Measurements from ENCODE around the gene LUZP4.
"Not testable (repeated sequence)": the region's sequence is repeated elsewhere in the genome, so short reads cannot be mapped to it uniquely, and the experiment has no call there.

LUZP4 gene, protein sequence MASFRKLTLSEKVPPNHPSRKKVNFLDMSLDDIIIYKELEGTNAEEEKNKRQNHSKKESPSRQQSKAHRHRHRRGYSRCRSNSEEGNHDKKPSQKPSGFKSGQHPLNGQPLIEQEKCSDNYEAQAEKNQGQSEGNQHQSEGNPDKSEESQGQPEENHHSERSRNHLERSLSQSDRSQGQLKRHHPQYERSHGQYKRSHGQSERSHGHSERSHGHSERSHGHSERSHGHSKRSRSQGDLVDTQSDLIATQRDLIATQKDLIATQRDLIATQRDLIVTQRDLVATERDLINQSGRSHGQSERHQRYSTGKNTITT

DNA sequence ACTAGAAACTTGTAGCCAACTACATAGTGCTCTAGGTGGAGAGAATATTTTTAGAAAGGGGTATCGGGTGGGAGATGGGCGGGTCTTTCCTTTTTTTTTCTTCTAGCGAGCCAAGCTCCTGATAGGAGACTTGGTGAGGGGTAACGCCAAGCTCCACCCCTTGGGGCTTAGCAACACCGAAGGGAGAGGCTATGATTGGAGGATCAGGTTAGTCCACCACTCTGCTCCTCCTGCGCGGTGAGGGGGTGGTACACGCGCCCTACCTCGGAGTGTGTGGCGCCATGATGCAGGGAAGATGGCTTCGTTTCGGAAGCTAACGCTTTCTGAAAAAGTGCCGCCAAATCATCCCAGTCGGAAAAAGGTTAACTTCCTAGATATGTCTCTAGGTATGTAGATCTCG lies at the start of gene LUZP4:
LUZP4 (plus strand) TSS at position 251 of the 400 bp plus-strand sequence; CDS start at position 296, 45 bp downstream.
- no peak for DNase-seq (ENCODE audit: low read depth)

DNA sequence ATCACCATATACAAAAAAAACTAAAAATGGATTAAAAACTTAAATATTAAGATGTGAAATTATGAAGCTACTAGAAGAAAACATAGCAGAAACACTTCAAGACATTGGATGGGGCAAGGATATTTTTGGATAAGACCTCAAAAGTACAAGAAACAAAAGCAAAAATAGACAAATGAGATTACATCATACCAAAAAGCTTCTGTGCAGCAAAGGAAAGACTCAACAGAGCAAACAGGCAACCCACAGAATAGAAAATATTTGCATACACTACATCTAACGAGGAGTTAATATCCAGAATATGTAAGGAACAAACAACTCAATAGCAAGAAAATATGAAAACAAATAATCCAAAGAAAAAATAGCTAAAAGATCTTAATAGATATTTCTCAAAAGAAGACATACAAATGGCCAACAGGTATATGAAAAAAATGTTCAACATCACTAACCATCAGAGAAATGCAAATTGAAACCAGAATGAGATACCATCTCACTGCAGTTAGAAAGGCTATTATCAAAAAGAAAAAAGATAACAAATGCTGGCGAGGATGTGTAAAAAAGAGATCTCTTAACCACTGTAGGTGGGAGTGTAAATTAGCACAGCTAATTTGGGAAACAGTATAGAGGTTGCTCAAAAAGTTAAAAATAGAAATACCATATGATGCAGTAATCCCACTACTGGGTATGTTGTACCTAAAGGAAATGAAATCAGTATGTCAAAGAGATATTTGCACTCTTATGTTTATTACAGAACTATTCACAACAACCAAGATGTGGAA lies 37.9 kb upstream of the LUZP4 start:
- no peak for DNase-seq (ENCODE audit: low read depth)

DNA sequence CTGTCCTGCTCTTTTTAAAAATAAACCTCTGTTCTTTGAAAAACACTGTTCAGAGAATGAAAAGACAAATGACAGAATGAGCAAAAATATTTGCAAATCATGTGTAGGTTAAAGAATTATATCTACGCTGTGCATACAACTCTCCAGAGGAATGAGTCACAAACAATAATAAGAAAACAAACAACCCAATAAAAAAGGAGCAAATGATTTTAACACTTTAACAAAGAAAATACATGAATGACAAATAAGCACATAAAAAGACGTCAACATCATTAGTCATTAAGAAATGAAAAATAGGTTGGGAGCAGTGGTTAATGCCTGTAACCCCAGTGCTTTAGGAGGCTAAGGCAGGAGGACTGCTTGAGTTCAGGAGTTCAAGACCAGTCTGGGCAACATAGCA lies 34.5 kb upstream of the LUZP4 start:
- DNase-seq (ENCODE audit: low read depth) = no peak

DNA sequence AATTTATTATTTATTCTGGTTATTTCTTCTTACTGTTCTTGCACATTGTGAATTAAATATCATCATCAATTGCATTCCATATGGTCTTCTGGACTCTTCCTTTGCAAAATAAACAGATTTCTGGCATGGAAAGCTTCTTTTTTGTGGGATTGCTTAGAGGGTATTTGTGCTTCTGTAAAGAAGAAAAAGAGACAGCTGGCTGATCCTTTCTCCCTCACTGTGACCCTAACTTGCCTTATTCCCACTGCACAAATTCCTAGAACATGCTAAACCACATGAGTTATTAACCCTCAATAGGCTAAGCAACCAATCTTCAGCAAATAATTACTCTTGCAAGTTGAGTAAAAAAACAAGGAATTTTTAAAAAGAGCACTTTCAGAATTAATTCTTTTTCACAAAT lies 31.8 kb upstream of the LUZP4 start:
- no peak for DNase-seq (ENCODE audit: low read depth)

DNA sequence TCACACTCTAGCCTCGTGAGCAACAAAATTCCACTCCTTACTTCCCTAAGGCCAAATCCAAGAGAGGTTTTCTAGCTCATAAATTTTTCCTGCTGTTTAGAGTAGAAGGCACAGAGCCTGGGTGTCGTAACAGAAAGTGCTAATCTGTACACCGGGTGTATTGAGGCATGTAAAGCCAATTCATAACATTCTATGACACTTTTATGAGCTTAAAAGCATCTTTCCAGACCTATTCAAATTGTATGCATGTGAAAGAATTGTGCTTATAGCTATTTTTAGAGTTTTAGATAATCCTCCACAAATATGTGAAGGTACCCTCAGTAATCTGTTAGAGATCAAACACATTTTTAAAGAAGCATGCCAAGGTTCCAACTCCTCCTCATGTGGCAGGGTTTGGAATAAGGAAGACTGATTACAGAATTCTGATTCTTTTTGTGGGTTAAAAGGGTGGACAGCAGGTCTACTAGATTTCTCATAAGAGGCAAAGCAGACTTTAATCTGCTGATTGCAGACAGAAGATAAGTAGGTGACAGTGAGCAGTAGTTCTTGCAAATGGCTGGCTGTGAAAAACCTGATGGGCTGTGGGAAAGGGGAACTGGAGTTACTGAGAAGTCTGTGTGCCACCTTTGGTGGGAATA lies 30.2 kb upstream of the LUZP4 start:
- DNase-seq (ENCODE audit: low read depth) = no peak

DNA sequence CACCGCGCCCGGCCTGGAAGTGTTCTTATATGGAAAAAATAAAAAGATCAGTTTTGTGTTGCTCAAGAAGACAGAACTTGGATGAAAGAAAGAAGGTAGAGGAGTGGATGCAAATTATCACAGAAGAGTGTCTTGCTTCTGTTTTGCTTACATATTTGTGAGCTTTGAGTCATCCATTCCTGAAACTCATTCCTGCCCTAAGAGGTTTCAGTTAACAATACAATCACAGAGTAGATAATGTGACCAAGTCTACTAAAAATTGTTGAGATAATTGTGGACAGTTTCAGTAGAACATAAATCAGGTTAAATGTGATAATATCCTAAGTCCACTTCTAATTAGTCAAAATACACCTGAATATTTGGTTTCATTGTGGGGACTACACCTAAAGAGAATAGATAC lies 29.2 kb upstream of the LUZP4 start:
- DNase-seq (ENCODE audit: low read depth) = no peak

DNA sequence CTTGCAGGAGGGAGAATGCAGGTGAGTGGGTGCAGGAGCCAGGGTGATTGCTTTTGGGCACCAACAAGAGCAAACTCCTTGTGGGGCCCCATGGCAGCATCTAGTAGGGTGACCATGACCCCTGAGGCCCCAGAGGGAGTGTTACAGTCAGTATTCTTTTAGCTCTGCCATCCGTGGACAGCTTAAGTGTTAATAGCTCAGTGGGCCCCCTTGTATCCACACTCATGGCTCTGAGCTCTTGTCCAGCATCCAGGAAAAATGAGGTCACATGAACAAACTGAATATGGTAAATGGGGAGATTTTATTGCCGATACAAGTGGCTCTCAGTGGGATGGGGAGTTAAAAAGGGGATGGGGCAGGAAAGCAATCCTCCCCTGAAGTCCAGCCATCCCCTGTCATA lies 28.4 kb upstream of the LUZP4 start:
- DNase-seq (ENCODE audit: low read depth) = no peak

DNA sequence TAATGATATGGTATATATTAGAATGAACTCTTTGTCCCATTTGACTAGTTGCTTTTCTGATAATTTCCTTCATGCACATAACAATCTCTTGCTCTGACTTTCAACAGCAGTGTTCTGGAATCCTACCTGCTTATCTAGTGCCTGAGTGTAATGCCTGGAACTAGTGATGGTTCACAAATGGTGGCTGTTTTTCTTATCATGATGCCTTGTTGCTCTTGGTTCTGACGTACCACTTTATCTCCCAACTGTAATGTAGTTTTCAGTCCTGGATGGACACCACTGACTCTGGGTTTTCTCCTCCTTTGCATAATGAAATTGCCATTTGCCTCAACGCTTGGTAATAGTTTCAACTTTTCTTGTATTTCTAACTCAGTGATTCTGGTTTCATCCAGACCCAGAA lies 25.5 kb upstream of the LUZP4 start:
- DNase-seq (ENCODE audit: low read depth) = no peak

DNA sequence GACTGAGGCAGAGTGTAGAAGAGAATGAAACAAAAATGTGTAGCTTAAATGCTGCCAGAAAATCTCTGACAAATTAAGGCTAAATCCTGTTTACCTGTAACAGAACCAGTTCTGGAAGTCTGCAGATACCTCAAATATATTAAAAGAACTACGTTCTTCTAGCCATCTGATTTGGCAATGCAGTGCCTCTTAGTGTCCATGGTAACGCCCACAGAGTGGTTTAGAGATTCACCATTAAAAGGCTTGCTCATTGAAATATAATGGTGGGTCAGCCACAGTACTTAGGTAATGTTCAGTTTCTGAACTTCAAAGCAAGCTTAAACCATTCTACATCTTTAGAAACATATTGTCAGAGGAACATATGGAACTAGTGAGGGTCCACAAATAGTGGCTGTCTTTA lies 23.2 kb upstream of the LUZP4 start:
- DNase-seq (ENCODE audit: low read depth) = no peak

DNA sequence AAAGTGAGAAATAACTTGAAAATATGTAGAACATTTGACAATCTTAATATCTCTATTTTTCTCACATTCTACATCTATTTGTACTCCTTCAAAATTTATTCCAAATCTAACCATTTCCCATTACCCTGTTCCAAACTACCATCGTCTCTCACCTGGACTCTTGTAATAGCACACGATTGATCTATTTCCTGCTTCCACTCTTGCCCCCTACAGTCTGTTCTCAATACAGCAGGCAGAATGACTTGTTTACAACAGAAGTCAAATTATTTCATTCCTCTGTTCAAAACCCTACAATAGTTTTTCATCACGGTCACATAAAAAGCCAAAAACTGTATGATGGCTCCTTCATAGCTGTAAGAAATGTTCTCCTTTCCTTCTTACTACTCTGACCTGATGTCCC lies 21.1 kb upstream of the LUZP4 start:
- DNase-seq (ENCODE audit: low read depth) = no peak

DNA sequence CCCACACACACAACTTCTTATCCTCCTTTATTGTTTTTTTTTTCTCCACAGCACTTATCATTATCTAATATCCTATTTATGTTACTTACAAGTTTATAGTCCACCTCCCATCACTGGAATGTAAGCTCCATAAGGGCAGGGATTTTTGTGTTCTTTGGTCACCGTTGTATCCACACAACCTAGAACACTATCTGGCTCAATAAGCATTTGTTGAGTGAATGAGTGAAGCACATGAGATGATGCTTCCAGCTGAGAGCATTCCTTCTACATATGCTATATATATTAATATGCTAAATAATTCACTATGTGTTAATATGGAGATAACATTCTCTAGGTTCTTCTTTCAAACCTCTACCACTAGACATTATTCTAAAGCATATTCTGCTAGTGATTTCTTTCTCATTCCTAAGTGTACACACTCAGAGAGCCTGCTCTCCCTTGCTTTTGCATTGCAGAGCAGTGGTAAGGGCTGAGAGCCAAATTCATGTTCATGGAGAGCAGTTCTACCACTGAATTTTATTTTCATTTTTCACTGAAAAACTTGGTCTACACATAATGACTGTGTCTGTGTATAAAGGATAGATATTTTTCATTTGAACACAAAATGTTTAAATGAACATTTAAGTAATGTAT lies 20.3 kb upstream of the LUZP4 start:
- DNase-seq (ENCODE audit: low read depth) = no peak

DNA sequence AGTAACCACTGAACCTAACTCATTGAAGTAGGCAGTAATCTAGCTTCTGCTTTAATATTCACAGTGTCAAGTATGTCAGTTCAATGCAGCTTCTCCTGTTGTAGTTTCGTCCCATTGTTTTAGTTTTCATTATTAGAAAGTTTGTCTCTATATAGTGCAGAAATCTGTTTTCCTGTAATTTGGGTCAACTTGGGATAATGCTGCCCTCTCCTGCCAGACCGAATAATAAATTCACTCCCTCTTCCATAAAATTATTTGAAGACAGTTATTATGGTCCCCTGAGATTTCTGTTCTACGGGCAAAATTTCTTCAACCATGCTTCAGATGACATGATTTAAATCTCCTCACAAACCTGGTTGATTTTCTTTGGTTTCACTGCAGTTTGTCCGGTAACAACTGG lies 4.6 kb upstream of the LUZP4 start:
- DNase-seq (ENCODE audit: low read depth) = no peak

DNA sequence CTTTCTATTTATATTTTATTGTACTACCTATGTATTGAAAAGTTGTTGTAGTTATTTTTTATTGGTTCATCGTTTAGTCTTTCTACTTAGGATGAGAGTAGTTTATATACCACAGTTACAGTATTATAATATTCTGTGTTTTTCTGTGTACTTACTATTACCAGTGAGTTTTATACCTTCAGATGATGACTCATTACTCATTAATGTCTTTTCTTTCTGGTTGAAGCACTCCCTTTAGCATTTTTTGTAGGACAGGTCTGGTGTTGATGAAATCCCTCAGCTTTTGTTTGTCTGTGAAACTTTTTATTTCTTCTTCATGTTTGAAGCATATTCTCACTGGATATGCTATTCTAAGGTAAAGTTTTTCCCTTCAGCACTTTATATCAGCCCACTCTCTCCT lies 7.7 kb downstream of the LUZP4 start:
- no peak for DNase-seq (ENCODE audit: low read depth)

DNA sequence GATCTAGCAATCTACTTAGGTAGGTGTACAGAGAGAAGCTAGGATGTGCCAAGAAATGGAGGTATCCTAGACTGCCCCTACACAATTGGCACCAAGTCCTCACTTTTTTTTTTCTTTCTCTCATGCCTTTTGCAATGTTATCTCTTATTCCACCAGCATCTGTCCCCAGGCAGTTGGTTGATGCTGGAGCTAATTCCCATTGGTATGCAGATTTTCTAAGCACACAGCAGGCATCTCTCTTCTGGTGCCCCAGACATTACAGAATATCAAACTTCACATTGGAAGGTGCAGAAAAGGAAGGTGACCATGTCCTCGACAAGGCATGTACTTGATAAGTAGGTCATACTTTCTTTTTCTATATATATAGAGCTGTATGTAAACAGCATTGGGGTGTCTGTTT lies 21.6 kb downstream of the LUZP4 start:
- no peak for DNase-seq (ENCODE audit: low read depth)

DNA sequence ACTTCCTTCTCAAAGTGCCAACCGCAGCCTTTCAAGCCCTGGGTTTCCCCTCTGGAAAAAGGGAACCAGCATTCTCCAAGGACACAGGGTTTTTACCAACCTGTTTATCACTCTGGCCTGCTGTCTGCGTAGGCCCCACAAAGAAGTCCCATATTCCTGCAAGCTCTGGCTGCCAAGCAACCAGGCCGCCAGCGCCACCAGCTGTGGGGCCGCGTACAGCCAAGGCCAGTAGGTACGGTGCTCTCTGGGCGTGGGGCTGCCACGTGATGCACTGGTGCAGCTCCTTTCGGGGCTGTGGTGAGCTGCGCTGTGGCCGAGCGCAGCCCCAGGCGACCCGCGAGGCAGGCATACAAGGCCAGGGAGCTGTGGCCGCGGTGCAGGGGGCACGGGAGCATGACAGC lies 22.1 kb downstream of the LUZP4 start:
- no peak for DNase-seq (ENCODE audit: low read depth)

DNA sequence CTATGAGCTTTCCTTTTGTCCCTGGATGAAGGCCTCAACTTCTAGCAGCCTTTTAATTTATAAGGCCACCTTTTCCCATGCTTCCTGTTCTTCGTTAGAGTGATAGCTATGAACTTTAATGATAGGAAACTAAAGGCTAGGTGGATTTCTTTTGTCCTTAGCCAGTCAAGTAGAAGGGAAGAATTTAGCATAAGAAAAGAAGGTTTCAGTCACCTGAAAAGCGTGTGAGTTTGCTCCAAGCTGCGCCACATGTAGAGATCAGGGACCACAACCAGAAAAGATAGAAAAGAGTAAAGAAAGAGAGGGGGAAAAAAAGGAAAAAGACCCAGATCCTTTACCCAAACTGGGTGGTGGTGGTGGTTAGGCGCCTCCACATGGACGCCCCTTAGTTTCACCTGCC lies 28.6 kb downstream of the LUZP4 start:
- DNase-seq (ENCODE audit: low read depth) = no peak

DNA sequence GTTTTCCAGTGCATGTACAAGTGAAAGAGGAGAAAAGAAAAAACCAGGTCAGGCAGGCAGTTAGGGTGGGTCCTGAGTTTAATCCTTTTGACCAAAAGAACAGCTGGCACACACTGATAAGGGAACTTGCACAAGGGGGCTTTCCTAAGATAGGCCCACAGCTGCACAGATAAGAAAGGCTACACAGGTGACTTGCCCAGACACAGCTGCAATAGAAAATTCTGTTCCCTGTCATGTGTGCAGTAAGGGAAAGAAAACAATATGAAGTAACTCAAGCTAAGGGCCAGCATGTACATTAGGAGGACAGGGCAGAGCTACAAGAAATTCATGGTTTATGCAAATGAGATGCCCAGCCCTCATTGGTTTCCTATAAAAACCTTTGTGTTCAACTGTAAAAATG lies 32.9 kb downstream of the LUZP4 start:
- DNase-seq (ENCODE audit: low read depth) = no peak

DNA sequence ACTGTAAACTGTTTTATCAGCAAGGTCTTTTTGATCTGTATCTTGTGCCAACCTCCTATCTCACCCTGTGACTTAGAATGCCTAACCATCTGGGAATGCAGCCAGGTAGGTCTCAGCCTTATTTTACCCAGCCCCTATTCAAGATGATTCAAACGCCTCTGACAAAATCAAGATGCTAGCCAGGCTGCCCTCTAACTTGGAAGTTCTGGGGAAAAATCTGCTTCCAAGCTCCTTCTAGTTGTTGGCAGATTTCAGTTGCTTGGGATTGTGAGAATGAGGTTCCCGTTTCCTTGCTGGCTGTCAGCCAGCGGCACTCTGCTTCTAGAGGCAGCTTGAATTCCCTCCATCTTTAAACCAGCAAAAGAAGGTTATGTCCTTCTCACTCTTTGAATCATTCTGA lies 34.7 kb downstream of the LUZP4 start:
- no peak for DNase-seq (ENCODE audit: low read depth)

DNA sequence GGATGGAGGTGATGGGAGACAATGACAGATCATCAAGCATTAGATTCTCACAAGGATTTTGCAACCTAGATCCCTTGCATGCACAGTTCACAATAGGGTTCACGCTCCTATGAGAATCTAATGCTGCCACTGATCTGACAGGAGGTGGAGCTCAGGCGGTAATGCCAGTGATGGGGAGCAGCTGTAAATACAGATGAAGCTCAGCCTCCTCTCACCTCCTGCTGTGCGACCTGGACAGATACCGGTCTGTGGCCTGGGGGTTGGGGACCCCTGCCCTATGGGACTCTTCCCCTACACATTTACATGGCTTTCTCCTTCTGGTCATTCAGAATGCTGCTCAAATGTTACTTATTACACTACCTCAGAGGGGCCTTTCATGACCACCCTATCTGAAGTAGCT lies 39.8 kb downstream of the LUZP4 start:
- DNase-seq (ENCODE audit: low read depth) = not testable (repeated sequence)

DNA sequence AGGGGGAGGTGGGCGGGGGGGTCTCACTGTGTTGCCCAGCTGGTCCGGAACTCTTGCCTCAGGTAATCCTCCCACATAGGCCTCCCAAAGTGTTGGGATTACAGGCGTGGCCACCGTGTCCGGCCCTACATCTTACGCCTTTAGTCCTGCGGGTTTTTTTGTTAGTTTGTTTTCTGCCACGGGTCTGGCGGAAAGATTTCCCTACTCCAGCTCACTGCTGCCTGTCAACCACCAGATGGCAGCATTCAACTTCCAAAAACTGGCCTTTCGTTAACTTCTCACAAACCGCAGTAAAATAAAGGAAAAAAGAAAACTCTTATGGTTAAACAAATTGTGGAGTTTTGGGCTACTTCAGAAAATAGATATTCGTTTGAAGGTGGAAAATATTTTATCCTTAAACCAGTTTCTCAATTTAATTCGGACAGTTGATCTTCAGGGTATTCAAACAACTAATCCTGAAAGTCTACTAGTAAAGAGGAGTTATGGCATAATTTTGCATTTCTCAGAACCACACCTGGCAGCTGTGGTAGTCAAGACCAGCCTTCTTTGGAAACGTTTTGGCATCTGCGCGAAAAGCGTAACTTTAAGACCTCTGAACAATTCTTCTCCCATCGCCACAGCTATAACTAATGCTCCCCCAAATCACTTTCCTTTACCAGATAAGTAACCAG lies 41.1 kb downstream of the LUZP4 start:
- no peak for DNase-seq (ENCODE audit: low read depth)

DNA sequence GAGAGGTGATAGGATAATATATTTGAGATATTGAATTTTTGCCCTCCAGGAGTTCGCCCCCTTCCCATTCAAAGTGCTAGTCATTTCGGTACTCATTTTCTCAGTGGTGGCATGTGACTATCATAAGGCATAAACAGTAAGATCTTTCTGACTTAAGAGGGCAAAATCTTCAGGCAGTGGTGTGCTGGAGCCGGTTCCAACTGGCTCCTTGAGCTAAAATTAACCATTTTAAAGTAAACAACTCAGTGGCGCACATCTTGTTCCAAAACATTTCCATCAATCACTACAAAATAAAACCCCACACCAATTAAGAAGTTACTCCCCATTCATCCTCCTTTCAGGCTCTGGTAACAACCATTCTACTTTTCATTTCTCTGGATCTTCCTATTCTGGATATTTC lies 43.3 kb downstream of the LUZP4 start:
- no peak for DNase-seq (ENCODE audit: low read depth)

DNA sequence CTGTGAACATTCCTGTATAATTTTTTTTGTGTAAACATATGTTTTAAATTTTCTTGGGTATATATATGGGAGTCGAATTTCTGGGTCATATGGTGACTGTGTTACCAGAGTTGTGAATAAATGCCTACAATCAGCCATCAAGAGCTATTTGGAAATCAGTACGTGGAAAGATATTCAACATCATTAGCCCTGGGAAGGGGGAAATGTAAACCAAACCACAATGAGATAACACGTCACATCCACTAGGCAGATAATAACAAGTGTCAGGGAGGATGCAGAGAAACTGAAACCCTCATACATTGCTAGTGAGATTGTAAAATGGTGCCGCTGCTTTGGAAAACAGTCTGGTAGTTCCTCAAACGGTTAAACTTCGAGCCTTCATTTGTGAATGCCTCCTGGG lies 43.9 kb downstream of the LUZP4 start:
- no peak for DNase-seq (ENCODE audit: low read depth)
